CD4-positive, alpha-beta memory T cell (primary cell): Measurements from ENCODE around the gene MLF2. TPM values are rescaled to one million over a fixed set of nuclear protein-coding genes. Genes with fewer than 3 reads are reported as not detected.

Experiments used
- CTCF ChIA-PET: fragments of 350-600 bp; sonication (Branson Sonifier 250); formaldehyde crosslinking; loops from one replicate; lab custom pipeline; 2021; ENCODE audit warnings: inconsistent platforms; ENCODE audit not compliant: partially characterized antibody; lab: Charles Lee
- POLR2A ChIA-PET: fragments of 350-600 bp; sonication (Branson Sonifier 250); formaldehyde crosslinking; loops from one replicate; lab custom pipeline; 2021; ENCODE audit not compliant: partially characterized antibody; lab: Charles Lee
- DNase-seq, 5 donors: peaks; one replicate each; pipeline versions ENCODE4 v3.0.0 to v3.0.0-alpha.2; 2020 to 2022; ENCODE audit warnings: mixed read lengths in 1 of 5
- H3K27ac ChIP-seq: one replicate; pipeline ENCODE4 v1.7.0; 2013; ENCODE audit warnings: low read depth, low read length
- H3K27me3 ChIP-seq: 2 replicates; pipeline ENCODE4 v1.7.0; 2013; ENCODE audit warnings: mild to moderate bottlenecking, low read length, moderate library complexity; ENCODE audit not compliant: insufficient read depth
- H3K36me3 ChIP-seq: 2 replicates; pipeline ENCODE4 v1.7.0; 2013; ENCODE audit warnings: mild to moderate bottlenecking, low read length, moderate library complexity; ENCODE audit not compliant: insufficient read depth
- H3K4me1 ChIP-seq: 2 replicates; pipeline ENCODE4 v1.7.0; 2013; ENCODE audit warnings: mild to moderate bottlenecking, low read length, moderate library complexity; ENCODE audit not compliant: insufficient read depth
- H3K4me3 ChIP-seq, 2 donors: one replicate each; pipeline ENCODE4 v1.7.0; 2013; ENCODE audit warnings: low read length in 2 of 2, mild to moderate bottlenecking in 1 of 2
- H3K9me3 ChIP-seq, 2 donors: one replicate each; pipeline ENCODE4 v1.7.0; 2013; ENCODE audit warnings: low read length in 2 of 2, control low read depth in 1 of 2; ENCODE audit not compliant: control insufficient read depth in 1 of 2
- H3K27ac Mint-ChIP-seq, 7 donors: one replicate each; pipeline ENCODE4 v1.8.0; 2020 to 2021; ENCODE audit warnings: mixed read lengths in 7 of 7, mild to moderate bottlenecking in 6 of 7, inconsistent platforms in 3 of 7, moderate library complexity in 3 of 7
- H3K27me3 Mint-ChIP-seq, 2 donors: one replicate each; pipeline ENCODE4 v1.8.0; 2020 to 2021; ENCODE audit warnings: mixed read lengths in 2 of 2
- H3K36me3 Mint-ChIP-seq, 2 donors: one replicate each; pipeline ENCODE4 v1.8.0; 2020 to 2021; ENCODE audit warnings: mixed read lengths in 2 of 2, inconsistent platforms in 1 of 2, mild to moderate bottlenecking in 1 of 2
- H3K4me1 Mint-ChIP-seq, 4 donors: one replicate each; pipeline ENCODE4 v1.8.0; 2020 to 2021; ENCODE audit warnings: mixed read lengths in 4 of 4, mild to moderate bottlenecking in 1 of 4
- H3K4me3 Mint-ChIP-seq, 8 donors: one replicate each; pipeline ENCODE4 v1.8.0; 2020 to 2021; ENCODE audit warnings: mixed read lengths in 8 of 8, mild to moderate bottlenecking in 7 of 8, moderate library complexity in 6 of 8, inconsistent platforms in 3 of 8
- H3K9me3 Mint-ChIP-seq, 8 donors: one replicate each; pipeline ENCODE4 v1.8.0; 2020 to 2021; ENCODE audit warnings: mixed read lengths in 8 of 8, mild to moderate bottlenecking in 5 of 8, inconsistent platforms in 3 of 8, moderate library complexity in 1 of 8
- intact Hi-C: fragments of 100-400 bp; cut with micrococcal nuclease; formaldehyde crosslinking; loops from one replicate; pipeline ENCODE4 v1.15.1; 2023
- polyA plus RNA-seq, 2 donors: library from polyadenylated mRNA; unstranded; fragments of 300-500 nt; fragmentation: Illumina TruSeq; gene quantifications; one replicate each; pipeline ENCODE4 v1.2.3, GENCODE V29; 2021
- total RNA-seq, 2 experiments: library from RNA; stranded (reverse); gene quantifications; one replicate each; pipeline ENCODE4 v1.2.3, GENCODE V29; 2021

The MLF2 gene
- total and polyA plus RNA-seq, 4 experiments from 2014 or later: 79.8 to 130 (median 95.7) TPM

- H3K9me3 ChIP-seq: no peaks in the 10 kb centered on the region
- H3K27me3 ChIP-seq: no peaks in the 10 kb centered on the region
- H3K36me3 ChIP-seq: no peaks in the 10 kb centered on the region
- H3K27me3 Mint-ChIP-seq: peaks cover 5 to 10% of the 10 kb centered on the region in 2 donors
- H3K4me1 Mint-ChIP-seq: peaks cover 5 to 12% (median 8%) of the 10 kb centered on the region in 4 donors
- no peak overlapping the region for H3K27ac ChIP-seq
- ChIA-PET CTCF (interaction anchor here (1.0 to 13.5 kb wide), 5 partner anchors 16 to 75 kb away, joined by 3 to 343 read pairs (median 4); partner anchors contain the start of genes GPR162, LAG3 and PTMS), POLR2A (interaction anchor here (1.4 kb wide), 1 partner anchor 30 kb away, joined by 3 read pairs; the partner anchor contains the start of gene CD4)
- H3K4me3 ChIP-seq: no peak overlapping the region
- H3K9me3 Mint-ChIP-seq: no peaks in the 10 kb centered on the region
- no peak for DNase-seq
- H3K4me1 ChIP-seq: peaks cover 8% of the 10 kb centered on the region
- H3K27ac Mint-ChIP-seq: peak overlapping the region in 1 of 7 donors; percentile 69
- intact Hi-C loops: no loop called here
- no peak overlapping the region for H3K4me3 Mint-ChIP-seq
- no peaks in the 10 kb centered on the region for H3K36me3 Mint-ChIP-seq
Measured at GRCh38 chr12:6759741-6760140, 6.8 kb upstream of the MLF2 start.

- H3K27ac Mint-ChIP-seq: peak overlapping the region in 3 of 7 donors; percentile 17 to 66 (median 36)
- no peaks in the 10 kb centered on the region for H3K36me3 Mint-ChIP-seq
- H3K4me1 ChIP-seq: no peaks in the 10 kb centered on the region
Measured at GRCh38 chr12:6758506-6759095, 5.7 kb upstream of the MLF2 start.

GRCh38 chr12:6757028-6757690 is 4.2 kb upstream of the MLF2 start:
- H3K4me3 ChIP-seq: no peak overlapping the region
- intact Hi-C loops: no loop called here
- Mint-ChIP-seq H3K27ac (peak overlapping the region in 1 of 7 donors; percentile 19), H3K4me3 (no peak overlapping the region), H3K36me3 (peaks cover 0 to 7% of the 10 kb centered on the region in 2 donors), H3K9me3 (no peaks in the 10 kb centered on the region), H3K4me1 (peaks cover 5 to 16% (median 11%) of the 10 kb centered on the region in 4 donors), H3K27me3 (peaks cover 0 to 5% of the 10 kb centered on the region in 2 donors)
- no peak for DNase-seq
- CTCF ChIA-PET: interaction anchor here (1.3 to 13.5 kb wide), 4 partner anchors 19 to 79 kb away, joined by 5 to 343 read pairs (median 74); partner anchors contain the start of genes GPR162, LAG3 and PTMS
- H3K27me3 ChIP-seq: no peaks in the 10 kb centered on the region
- POLR2A ChIA-PET: interaction anchor here (0.7 kb wide), 1 partner anchor 68 kb away, joined by 3 read pairs; no protein-coding TSS in a partner anchor
- H3K36me3 ChIP-seq: no peaks in the 10 kb centered on the region
- no peak overlapping the region for H3K27ac ChIP-seq
- no peaks in the 10 kb centered on the region for H3K9me3 ChIP-seq
- H3K4me1 ChIP-seq: peaks cover 5% of the 10 kb centered on the region

More at GRCh38 chr12:6758506-6759095, 5.7 kb upstream of the MLF2 start:
- Histone ChIP-seq H3K27ac (no peak overlapping the region), H3K9me3 (no peaks in the 10 kb centered on the region), H3K27me3 (no peaks in the 10 kb centered on the region), H3K36me3 (no peaks in the 10 kb centered on the region), H3K4me3 (no peak overlapping the region)
- Mint-ChIP-seq H3K9me3 (no peaks in the 10 kb centered on the region), H3K4me3 (no peak overlapping the region), H3K4me1 (peaks cover 2 to 7% (median 3%) of the 10 kb centered on the region in 4 donors), H3K27me3 (peaks cover 0 to 5% of the 10 kb centered on the region in 2 donors)
- intact Hi-C loops: no loop called here
- CTCF ChIA-PET: interaction anchor here (1.3 to 13.5 kb wide), 5 partner anchors 18 to 77 kb away, joined by 4 to 343 read pairs (median 6); partner anchors contain the start of genes GPR162, LAG3 and PTMS
- no peak for DNase-seq
- POLR2A ChIA-PET: interaction anchor here (1.2 to 1.4 kb wide), 2 partner anchors 24 to 31 kb away, joined by 3 read pairs; partner anchors contain the start of gene CD4

GRCh38 chr12:6754411-6754810 is 1.5 kb upstream of the MLF2 start:
- H3K27ac ChIP-seq: no peak overlapping the region
- ChIA-PET CTCF (interaction anchor here (0.5 to 13.5 kb wide), 24 partner anchors 9 to 158 kb away, joined by 3 to 343 read pairs (median 10); partner anchors contain the start of genes CD4, CDCA3, COPS7A and GPR162), POLR2A (interaction anchor here (1.8 to 4.6 kb wide), 16 partner anchors 12 to 118 kb away, joined by 9 to 52 read pairs (median 28); partner anchors contain the start of genes CD4, CDCA3, COPS7A and GPR162)
- DNase-seq: no peak
- H3K4me1 ChIP-seq: peaks cover 13% of the 10 kb centered on the region
- Mint-ChIP-seq H3K4me1 (peaks cover 10 to 26% (median 18%) of the 10 kb centered on the region in 4 donors), H3K36me3 (peaks cover 0 to 28% of the 10 kb centered on the region in 2 donors), H3K27me3 (peaks cover 0 to 5% of the 10 kb centered on the region in 2 donors), H3K9me3 (no peaks in the 10 kb centered on the region), H3K4me3 (peak overlapping the region in 3 of 8 donors; percentile 1 to 29 (median 25)), H3K27ac (peak overlapping the region in 3 of 7 donors; percentile 6 to 100 (median 99))
- no peaks in the 10 kb centered on the region for H3K27me3 ChIP-seq
- no peak overlapping the region for H3K4me3 ChIP-seq
- H3K36me3 ChIP-seq: peaks cover 19% of the 10 kb centered on the region
- H3K9me3 ChIP-seq: no peaks in the 10 kb centered on the region
- intact Hi-C loops: no loop called here

- H3K9me3 Mint-ChIP-seq: no peaks in the 10 kb centered on the region
- intact Hi-C loops: loop anchor here (1.0 kb wide), 9 partner anchors 12 to 118 kb away; partner anchors contain the start of genes CDCA3, COPS7A, PTMS and ZNF384
- H3K4me3 ChIP-seq: peak overlapping the region in 1 of 2 donors; percentile 62
- H3K27ac ChIP-seq: peak overlapping the region; percentile 84
- ChIA-PET POLR2A (interaction anchor here (0.8 to 4.6 kb wide), 27 partner anchors 10 to 355 kb away, joined by 3 to 52 read pairs (median 13); partner anchors contain the start of genes C12orf57, C1RL, CD4 and CDCA3), CTCF (interaction anchor here (0.5 to 13.5 kb wide), 31 partner anchors 9 to 216 kb away, joined by 3 to 343 read pairs (median 9); partner anchors contain the start of genes CD4, CDCA3, COPS7A and GNB3)
- peaks cover 5 to 33% of the 10 kb centered on the region in 2 donors for H3K36me3 Mint-ChIP-seq
- peaks cover 13% of the 10 kb centered on the region for H3K4me1 ChIP-seq
- DNase-seq: no peak
- peaks cover 24% of the 10 kb centered on the region for H3K36me3 ChIP-seq
- peak overlapping the region; percentile 99 to 100 (median 99) for H3K27ac Mint-ChIP-seq
- H3K9me3 ChIP-seq: no peaks in the 10 kb centered on the region
- H3K4me1 Mint-ChIP-seq: peaks cover 10 to 26% (median 18%) of the 10 kb centered on the region in 4 donors
- peaks cover 0 to 4% of the 10 kb centered on the region in 2 donors for H3K27me3 Mint-ChIP-seq
- H3K4me3 Mint-ChIP-seq: peak overlapping the region; percentile 94 to 98 (median 96)
- H3K27me3 ChIP-seq: no peaks in the 10 kb centered on the region
Measured at GRCh38 chr12:6753772-6754356, 923 bp upstream of the MLF2 start.

GRCh38 chr12:6752167-6752920 is 597 bp downstream of the MLF2 start:
- intact Hi-C loops: no loop called here
- POLR2A ChIA-PET: interaction anchor here (0.6 to 4.6 kb wide), 32 partner anchors 7 to 356 kb away, joined by 3 to 52 read pairs (median 10); partner anchors contain the start of genes C12orf57, C1RL, CD4 and CDCA3
- H3K36me3 Mint-ChIP-seq: peaks cover 17 to 45% of the 10 kb centered on the region in 2 donors

More at GRCh38 chr12:6752167-6752920, 597 bp downstream of the MLF2 start:
- DNase-seq: peak in 1 of 5 donors; percentile 57
- CTCF ChIA-PET: interaction anchor here (0.8 to 13.5 kb wide), 25 partner anchors 8 to 195 kb away, joined by 3 to 343 read pairs (median 10); partner anchors contain the start of genes CD4, CDCA3, COPS7A and GNB3
- Histone ChIP-seq H3K27ac (peak overlapping the region; percentile 84), H3K27me3 (no peaks in the 10 kb centered on the region), H3K36me3 (peaks cover 37% of the 10 kb centered on the region), H3K4me1 (peaks cover 13% of the 10 kb centered on the region), H3K4me3 (peak overlapping the region; percentile 62 to 76), H3K9me3 (no peaks in the 10 kb centered on the region)
- H3K4me3 Mint-ChIP-seq: peak overlapping the region; percentile 85 to 97 (median 96)
- peaks cover 10 to 24% (median 17%) of the 10 kb centered on the region in 4 donors for H3K4me1 Mint-ChIP-seq
- H3K9me3 Mint-ChIP-seq: no peaks in the 10 kb centered on the region
- peak overlapping the region; percentile 91 to 100 (median 99) for H3K27ac Mint-ChIP-seq
- H3K27me3 Mint-ChIP-seq: peaks cover 0 to 1% of the 10 kb centered on the region in 2 donors
